ENCODE data around the gene POLR2L.

DNA sequence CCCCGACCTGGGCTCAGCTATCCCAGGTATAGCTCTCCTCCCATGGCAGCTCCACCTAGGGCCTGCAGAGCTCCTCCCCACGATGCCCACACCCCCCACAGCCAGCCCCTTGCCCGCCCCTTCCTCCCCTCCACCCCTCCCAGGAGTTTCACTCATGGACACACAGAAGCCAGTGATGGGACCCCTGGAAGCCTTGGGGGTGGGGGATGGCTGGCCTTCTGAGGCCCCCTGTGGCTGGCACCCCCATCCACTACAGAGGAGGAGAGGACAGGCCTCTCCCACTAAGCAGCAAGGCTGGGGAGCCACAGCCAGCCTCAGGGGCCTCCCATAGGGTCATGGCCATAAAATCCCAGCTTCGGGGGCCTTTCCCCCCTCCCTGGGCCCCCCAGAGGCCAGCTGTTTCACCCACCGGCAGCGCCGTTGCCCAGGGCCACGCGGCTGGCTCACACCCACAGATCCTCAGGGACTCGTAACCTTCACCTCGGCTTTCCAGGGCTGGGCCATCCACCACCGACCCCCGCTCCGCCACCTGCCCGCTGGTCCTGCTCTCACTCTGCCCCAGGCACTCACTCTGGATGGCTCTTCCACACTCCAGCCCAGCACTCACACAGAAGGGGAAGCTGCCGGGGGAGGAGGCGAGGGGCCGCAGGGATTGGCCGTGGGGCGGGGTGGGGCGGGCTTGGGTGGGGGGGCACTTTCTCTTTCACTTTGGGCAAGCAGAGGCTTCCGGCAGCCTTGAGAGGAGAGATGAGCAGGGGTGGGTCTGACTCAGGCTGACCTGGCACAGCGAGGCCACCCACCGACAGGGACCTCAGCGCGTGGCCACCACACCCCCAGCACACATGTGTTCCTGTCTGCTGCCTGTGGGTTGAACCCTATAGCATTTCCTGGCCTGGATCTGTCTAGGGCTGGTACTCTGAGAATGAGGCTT, 46.4 kb downstream of the POLR2L start:
- TF ChIP-seq, protein P1, sequence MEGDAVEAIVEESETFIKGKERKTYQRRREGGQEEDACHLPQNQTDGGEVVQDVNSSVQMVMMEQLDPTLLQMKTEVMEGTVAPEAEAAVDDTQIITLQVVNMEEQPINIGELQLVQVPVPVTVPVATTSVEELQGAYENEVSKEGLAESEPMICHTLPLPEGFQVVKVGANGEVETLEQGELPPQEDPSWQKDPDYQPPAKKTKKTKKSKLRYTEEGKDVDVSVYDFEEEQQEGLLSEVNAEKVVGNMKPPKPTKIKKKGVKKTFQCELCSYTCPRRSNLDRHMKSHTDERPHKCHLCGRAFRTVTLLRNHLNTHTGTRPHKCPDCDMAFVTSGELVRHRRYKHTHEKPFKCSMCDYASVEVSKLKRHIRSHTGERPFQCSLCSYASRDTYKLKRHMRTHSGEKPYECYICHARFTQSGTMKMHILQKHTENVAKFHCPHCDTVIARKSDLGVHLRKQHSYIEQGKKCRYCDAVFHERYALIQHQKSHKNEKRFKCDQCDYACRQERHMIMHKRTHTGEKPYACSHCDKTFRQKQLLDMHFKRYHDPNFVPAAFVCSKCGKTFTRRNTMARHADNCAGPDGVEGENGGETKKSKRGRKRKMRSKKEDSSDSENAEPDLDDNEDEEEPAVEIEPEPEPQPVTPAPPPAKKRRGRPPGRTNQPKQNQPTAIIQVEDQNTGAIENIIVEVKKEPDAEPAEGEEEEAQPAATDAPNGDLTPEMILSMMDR (IDR thresholded peaks at IDR 0.05), result no peak
- peak in 1 of 2 donors; percentile 29 for TF ChIP-seq POLR2A (IDR thresholded peaks at IDR 0.05)

All from uterus (tissue), 2 donors.